Natural killer cell (primary cell): ENCODE results near the gene MEI4. TPM values are rescaled to one million over a fixed set of nuclear protein-coding genes. Genes with fewer than 3 reads are reported as not detected.

ENCODE experiments used
- ATAC-seq, 3 donors: fragments of 150-1000 bp in 2 of 3; fragments of 200-7000 bp in 1 of 3; cut with Tn5 transposase; 1 replicate in 1 of 3; 2 replicates in 2 of 3; pipeline ENCODE4 v1.10.0; 2021; ENCODE audit warnings: mild to moderate bottlenecking in 2 of 3, moderate library complexity in 2 of 3
- DNase-seq, 2 donors: peaks; one replicate each; pipeline versions ENCODE4 v3.0.0 to v3.0.0-alpha.2; 2013 to 2021; ENCODE audit warnings: mixed read lengths in 1 of 2
- H3K27ac ChIP-seq: one replicate; pipeline ENCODE4 v1.5.1; 2013; ENCODE audit warnings: mild to moderate bottlenecking, low read length
- H3K27me3 ChIP-seq: one replicate; pipeline ENCODE4 v1.6.1; 2013; ENCODE audit warnings: low read length; ENCODE audit not compliant: control insufficient read depth, insufficient read depth
- H3K36me3 ChIP-seq: one replicate; pipeline ENCODE4 v1.6.1; 2013; ENCODE audit warnings: low read length; ENCODE audit not compliant: control insufficient read depth, insufficient read depth
- H3K4me1 ChIP-seq: one replicate; pipeline ENCODE4 v1.6.1; 2013; ENCODE audit warnings: low read length; ENCODE audit not compliant: control insufficient read depth, insufficient read depth
- H3K4me3 ChIP-seq: one replicate; pipeline ENCODE4 v1.5.1; 2013; ENCODE audit warnings: low read length
- H3K9me3 ChIP-seq: one replicate; pipeline ENCODE4 v1.6.1; 2013; ENCODE audit warnings: low read length; ENCODE audit not compliant: control insufficient read depth, insufficient read depth
- H3K27ac Mint-ChIP-seq, 2 donors: one replicate each; pipeline ENCODE4 v1.8.0; 2022; ENCODE audit warnings: mild to moderate bottlenecking in 2 of 2, mixed read lengths in 2 of 2, moderate library complexity in 1 of 2
- H3K27me3 Mint-ChIP-seq, 2 donors: one replicate each; pipeline ENCODE4 v1.8.0; 2022; ENCODE audit warnings: low read depth in 2 of 2, mixed read lengths in 2 of 2
- H3K36me3 Mint-ChIP-seq: one replicate; pipeline ENCODE4 v1.8.0; 2022; ENCODE audit warnings: mixed read lengths
- H3K4me1 Mint-ChIP-seq, 2 donors: one replicate each; pipeline ENCODE4 v1.8.0; 2022; ENCODE audit warnings: mixed read lengths in 2 of 2
- H3K4me3 Mint-ChIP-seq: one replicate; pipeline ENCODE4 v1.8.0; 2022; ENCODE audit warnings: mild to moderate bottlenecking, moderate library complexity, mixed read lengths
- H3K9me3 Mint-ChIP-seq, 2 donors: one replicate each; pipeline ENCODE4 v1.8.0; 2022; ENCODE audit warnings: mixed read lengths in 2 of 2
- WGBS: methylation state at CpG from one replicate; pipeline ENCODE4 v1.1.7; 2013; ENCODE audit warnings: missing lambda C conversion rate; ENCODE audit not compliant: insufficient coverage; 5-methylcytosine and 5-hydroxymethylcytosine counted together
- intact Hi-C: fragments of 100-400 bp; cut with micrococcal nuclease; formaldehyde crosslinking; loops from one replicate; pipeline ENCODE4 v1.14.2; 2022
- total RNA-seq, 4 donors: library from RNA; stranded (reverse); fragments of 120-200 nt in 1 of 4; gene quantifications; one replicate each; pipeline versions ENCODE4 v1.2.3 to v1.2.4, GENCODE V29; 2013 to 2022
- TF ChIP-seq, protein P1 (sequence below): fragments of 200-600 bp; IDR thresholded peaks from one replicate; pipeline ENCODE4 v1.8.0; 2022; ENCODE audit warnings: antibody characterized with exemption

Gene MEI4
- total RNA-seq, 3 donors from 2014 or later (not counting 1 experiment from before 2014, with no cell fraction given) = not detected

GRCh38 chr6:77930382-77930781, 277.5 kb downstream of the MEI4 start:
- no peak for DNase-seq
- no peak overlapping the region for H3K4me3 ChIP-seq
- Mint-ChIP-seq H3K4me3 (no peak overlapping the region), H3K27me3 (no peaks in the 10 kb centered on the region), H3K27ac (no peak overlapping the region), H3K36me3 (no peaks in the 10 kb centered on the region), H3K4me1 (no peaks in the 10 kb centered on the region), H3K9me3 (peaks cover 8 to 11% of the 10 kb centered on the region in 2 donors)
- no peaks in the 10 kb centered on the region for H3K36me3 ChIP-seq
- intact Hi-C loops = no loop called here
- H3K4me1 ChIP-seq = no peaks in the 10 kb centered on the region
- TF ChIP-seq, protein P1, sequence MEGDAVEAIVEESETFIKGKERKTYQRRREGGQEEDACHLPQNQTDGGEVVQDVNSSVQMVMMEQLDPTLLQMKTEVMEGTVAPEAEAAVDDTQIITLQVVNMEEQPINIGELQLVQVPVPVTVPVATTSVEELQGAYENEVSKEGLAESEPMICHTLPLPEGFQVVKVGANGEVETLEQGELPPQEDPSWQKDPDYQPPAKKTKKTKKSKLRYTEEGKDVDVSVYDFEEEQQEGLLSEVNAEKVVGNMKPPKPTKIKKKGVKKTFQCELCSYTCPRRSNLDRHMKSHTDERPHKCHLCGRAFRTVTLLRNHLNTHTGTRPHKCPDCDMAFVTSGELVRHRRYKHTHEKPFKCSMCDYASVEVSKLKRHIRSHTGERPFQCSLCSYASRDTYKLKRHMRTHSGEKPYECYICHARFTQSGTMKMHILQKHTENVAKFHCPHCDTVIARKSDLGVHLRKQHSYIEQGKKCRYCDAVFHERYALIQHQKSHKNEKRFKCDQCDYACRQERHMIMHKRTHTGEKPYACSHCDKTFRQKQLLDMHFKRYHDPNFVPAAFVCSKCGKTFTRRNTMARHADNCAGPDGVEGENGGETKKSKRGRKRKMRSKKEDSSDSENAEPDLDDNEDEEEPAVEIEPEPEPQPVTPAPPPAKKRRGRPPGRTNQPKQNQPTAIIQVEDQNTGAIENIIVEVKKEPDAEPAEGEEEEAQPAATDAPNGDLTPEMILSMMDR = no peak
- ATAC-seq = no peak
- no peak overlapping the region for H3K27ac ChIP-seq
- no peaks in the 10 kb centered on the region for H3K27me3 ChIP-seq
- no CpG with 5 or more reads among the region's 2 CpGs for WGBS
- H3K9me3 ChIP-seq = no peaks in the 10 kb centered on the region

DNA sequence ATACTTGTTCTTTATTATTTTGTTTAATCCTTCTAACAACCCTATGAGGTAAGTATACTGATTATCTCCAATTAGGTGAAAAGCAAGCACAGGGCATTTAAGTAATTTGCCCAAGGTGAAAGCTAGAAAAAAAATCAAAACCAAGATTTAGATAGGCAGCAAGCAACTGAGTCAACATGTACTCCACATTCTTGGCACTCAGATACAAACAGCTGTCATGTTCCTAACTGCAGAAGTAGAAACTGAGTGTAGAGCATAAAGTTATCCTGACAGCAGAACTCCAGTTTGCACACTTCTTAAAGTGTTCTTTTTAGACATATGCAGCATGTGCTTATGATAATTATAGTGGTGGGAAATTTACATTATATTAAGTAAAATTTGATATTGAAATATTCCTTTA, 278.1 kb downstream of the MEI4 start:
- Histone ChIP-seq H3K27ac (no peak overlapping the region), H3K36me3 (no peaks in the 10 kb centered on the region), H3K9me3 (no peaks in the 10 kb centered on the region), H3K27me3 (no peaks in the 10 kb centered on the region), H3K4me3 (no peak overlapping the region), H3K4me1 (no peaks in the 10 kb centered on the region)
- Mint-ChIP-seq H3K36me3 (no peaks in the 10 kb centered on the region), H3K27ac (no peak overlapping the region), H3K9me3 (peaks cover 7 to 13% of the 10 kb centered on the region in 2 donors), H3K4me3 (no peak overlapping the region), H3K4me1 (no peaks in the 10 kb centered on the region), H3K27me3 (no peaks in the 10 kb centered on the region)
- DNase-seq (no peak), ATAC-seq (no peak)
- TF ChIP-seq, protein P1 = no peak
- intact Hi-C loops = no loop called here

DNA sequence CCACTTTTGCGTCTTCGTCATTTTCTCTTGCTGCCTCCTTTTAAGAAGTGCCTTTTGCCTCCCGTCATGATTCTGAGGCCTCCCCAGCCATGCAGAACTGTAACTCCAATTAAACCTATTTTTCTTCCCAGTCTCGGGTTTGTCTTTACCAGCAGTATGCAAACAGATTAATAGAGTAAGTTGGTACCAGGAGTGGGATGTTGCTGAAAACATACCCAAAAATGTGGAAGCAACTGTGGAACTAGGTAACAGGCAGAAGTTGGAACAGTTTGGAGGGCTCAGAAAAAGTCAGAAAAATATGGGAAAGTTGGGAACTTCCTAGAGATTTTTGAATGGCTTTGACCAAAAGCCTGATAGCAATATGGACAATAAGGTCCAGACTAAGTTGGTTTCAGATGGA, 309.2 kb downstream of the MEI4 start:
- WGBS = 86% methylated on average over 4 of the region's 4 CpGs
- Histone ChIP-seq H3K36me3 (no peaks in the 10 kb centered on the region), H3K27ac (no peak overlapping the region), H3K4me3 (no peak overlapping the region), H3K4me1 (no peaks in the 10 kb centered on the region), H3K27me3 (no peaks in the 10 kb centered on the region), H3K9me3 (peaks cover 16% of the 10 kb centered on the region)
- intact Hi-C loops = no loop called here
- Mint-ChIP-seq H3K9me3 (peaks cover 16 to 38% of the 10 kb centered on the region in 2 donors), H3K36me3 (peaks cover 31% of the 10 kb centered on the region), H3K4me1 (no peaks in the 10 kb centered on the region), H3K4me3 (no peak overlapping the region), H3K27me3 (no peaks in the 10 kb centered on the region), H3K27ac (no peak overlapping the region)
- DNase-seq (no peak), ATAC-seq (no peak)
- TF ChIP-seq, protein P1 = no peak

DNA sequence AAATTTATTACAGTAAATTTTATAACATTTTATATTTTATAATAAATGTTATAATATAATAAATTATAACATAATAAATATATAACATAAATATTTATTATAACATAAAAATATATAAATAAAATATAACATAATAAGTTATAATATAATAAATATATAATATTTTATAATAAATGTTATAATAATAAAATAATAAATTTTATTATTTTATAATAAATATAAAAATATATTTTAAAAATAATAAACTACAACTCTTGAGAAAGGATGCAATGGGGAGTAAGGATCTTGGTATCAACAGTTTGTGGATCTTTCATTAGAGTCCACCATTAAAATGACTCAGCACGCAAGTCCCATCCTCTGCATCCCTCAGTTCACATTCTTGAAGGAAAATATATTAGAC, 312.6 kb downstream of the MEI4 start:
- Histone ChIP-seq H3K36me3 (no peaks in the 10 kb centered on the region), H3K9me3 (peaks cover 16% of the 10 kb centered on the region), H3K27ac (no peak overlapping the region), H3K4me1 (no peaks in the 10 kb centered on the region), H3K4me3 (no peak overlapping the region), H3K27me3 (no peaks in the 10 kb centered on the region)
- no peaks in the 10 kb centered on the region for H3K27me3 Mint-ChIP-seq
- no peak overlapping the region for H3K4me3 Mint-ChIP-seq
- H3K4me1 Mint-ChIP-seq = no peaks in the 10 kb centered on the region
- no peak for ATAC-seq
- no peak overlapping the region for H3K27ac Mint-ChIP-seq
- no CpG with 5 or more reads among the region's 1 CpG for WGBS
- TF ChIP-seq, protein P1 = no peak
- H3K36me3 Mint-ChIP-seq = peaks cover 34% of the 10 kb centered on the region
- H3K9me3 Mint-ChIP-seq = peaks cover 9 to 28% of the 10 kb centered on the region in 2 donors
- DNase-seq = no peak
- intact Hi-C loops = no loop called here
